Kidney tubule cell (primary cell): ENCODE measurements around the gene PXMP4.
A peak's percentile ranks its signal among the peaks of the same experiment; 100 is the strongest.

Source experiments
- DNase-seq: peaks from one replicate; pipeline ENCODE4 v3.0.0-alpha.2; 2018; ENCODE audit warnings: low spot score

PXMP4 gene

DNA sequence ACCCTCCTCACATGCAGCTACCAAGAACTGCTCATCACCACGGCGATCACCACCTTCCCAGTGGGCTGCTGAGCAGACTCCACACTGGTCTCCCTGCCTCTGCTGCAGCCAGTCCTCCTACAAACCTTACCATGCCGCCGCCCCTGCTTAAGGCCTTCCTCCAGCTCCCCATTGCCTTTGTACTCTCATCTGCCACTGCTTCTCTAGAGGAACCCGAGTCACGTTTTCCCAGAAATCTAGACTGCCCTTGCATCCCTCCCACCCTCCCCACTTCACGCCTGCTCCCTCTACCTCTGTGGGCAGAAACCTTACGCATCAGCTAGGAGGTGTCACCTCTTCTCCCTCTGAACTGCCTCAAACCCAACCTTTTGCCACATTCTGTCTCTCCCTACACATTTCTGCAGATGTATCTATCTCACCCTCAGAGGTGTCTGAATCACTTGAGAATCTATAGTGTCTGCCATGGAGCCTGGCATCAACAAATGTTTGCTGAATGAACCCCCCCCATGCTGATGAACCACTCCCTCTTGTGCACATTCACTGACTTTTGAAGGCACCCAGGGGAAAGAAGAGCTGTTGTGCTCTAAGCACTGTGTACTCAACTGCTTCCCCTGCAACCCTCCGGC is 38.3 kb downstream of the PXMP4 start:
- no peak for DNase-seq

DNA sequence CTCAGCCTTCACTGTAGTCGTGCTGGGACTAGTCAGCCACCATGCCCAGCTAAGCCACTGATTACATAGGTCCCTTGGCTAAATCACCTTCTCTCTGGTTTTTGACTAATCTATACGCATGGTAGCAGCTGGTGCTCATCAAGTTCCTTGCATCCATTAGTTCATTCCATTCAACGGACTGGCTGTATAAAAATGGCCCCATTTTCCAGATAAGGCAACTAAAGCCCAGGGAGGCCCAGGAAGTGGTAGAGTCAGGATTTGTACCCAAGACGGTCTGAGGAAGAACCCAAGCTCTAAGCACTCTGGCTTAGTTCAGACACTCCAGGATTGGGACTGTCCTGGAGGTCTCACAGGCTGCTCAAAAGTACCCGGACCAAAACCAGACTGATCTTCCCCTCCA is 38.8 kb downstream of the PXMP4 start:
- DNase-seq = no peak

DNA sequence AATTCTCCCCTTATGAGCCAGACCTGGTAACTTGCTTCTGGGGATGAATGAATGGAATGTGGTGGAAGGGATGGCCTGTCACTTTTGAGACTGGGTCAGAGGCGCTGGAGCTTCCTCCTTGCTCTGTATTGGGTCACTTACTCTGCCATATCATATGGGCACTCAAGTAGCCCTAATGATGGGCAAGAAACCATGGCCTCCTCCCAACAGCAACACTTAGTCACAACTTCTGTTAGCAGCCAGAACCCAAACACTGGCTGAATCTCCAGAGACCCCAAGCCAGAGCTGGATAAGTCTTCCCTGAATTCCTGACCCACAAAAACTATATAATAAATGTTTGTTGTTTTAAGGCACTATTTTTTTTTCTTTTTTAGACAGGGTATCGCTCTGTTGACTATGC is 39.4 kb downstream of the PXMP4 start:
- DNase-seq = no peak

DNA sequence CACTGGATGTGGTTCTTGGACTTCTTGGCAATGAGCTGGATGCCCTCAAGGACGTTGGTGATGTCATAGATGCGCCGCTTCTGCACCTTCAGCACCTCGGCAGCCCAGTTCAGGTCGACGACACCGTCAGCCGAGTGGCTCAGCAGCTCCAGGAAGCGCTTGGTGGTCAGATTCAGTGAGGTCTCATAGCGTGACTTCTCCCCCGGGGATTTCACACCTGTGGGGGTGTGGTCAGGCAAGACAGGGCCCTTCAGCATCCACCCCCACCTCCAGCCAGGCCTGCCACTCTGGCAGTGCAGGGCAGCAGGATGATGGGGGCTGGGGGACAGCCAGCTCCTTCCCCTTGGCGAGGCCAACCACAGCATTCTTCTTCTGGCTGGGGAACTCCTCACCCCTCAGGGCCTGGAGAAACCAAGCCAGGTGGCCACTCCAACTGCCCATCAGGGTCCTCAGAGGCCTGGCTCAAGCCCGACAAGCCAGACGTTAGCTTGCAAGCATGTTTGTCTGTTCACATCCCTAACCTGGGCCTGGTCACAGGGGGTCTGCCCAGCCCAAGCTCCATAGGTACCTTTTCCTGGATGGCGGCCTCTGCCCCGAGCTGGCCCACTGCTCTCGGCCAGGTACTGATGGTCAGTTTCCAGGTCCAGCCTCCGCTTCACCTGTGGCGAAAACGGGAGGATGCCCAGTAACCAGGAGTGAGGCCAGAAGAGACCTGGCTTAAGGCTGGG is 40.2 kb downstream of the PXMP4 start:
- DNase-seq = no peak

DNA sequence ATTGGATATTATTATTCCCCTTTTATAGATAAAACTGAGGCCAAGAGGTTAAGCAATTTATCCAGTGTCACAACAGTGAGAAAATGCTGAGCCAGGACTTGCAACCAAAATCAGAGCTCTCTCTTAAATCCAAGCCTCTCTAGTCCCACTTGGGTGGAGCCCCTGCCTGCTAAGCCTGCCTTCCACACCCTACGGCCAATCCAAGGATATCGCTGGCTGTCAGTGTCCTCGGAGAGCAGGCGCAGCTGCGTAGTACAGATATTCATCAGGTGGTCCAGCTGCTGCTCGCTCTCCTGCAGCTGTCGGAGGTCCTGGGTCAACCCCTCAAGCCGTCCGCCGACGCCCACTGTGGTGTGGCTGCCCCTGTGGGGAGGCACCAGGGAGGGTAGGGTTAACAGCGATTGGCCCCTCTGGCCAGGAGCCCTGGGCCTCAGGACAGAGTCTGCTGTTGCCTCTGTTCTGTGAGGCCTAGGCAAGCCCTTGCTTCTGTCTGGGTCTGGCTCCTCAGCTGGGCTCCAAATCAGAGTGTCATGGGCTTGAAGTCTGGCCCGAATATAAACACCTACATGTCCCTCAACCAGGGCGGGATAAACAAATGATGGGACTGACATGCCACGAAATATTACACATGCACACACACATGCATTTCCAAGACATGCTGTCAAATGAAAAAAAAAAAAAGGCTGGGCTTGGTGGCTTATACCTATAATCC is 42.0 kb downstream of the PXMP4 start:
- no peak for DNase-seq

DNA sequence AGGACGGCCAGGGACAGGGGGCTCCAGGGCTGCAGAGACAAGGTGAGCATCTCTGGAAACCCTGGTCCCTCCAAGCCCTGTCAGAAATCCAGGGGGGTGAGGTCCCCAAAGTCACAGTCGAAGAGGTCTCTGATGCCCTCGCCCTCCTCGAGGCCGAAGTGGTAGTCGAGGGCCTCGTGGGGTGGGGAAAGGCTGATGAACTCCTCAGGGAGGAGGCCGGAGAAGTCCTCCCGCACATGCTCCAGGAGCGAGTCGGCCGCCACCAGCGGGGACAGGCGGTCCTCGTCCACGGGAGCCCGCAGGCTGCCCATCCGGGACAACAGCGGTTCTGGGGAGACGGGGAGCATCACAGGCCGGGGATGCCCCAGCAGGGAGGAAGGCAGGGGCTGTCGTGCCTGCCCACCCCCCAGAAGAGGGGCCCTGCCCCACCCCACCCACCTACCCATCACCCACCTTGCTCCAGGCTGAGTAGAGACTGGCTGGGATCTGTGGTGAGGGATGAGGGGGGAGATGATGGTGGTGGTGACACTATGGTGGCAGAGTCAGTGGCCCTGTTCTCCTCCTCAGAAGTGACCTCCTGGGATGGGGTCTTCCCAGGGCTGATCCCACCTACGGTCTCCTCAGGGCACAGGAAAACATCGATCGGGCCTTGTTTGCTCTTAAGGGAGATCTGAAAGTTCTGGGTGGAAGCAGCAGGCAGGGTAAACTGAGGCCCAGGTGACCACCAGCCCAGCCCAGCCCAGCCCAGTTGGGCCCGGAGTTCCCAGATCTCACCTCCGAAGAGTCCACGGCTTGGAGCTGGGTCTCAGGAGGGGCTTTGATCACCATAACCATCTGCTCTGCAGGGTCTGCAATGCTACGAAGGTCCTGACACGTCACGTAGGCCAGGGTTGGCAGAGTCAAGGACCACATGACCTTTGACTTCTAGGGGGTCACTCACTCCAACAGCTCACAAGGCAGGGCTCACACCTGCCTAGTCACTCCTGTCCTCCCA is 43.2 kb downstream of the PXMP4 start:
- no peak for DNase-seq

DNA sequence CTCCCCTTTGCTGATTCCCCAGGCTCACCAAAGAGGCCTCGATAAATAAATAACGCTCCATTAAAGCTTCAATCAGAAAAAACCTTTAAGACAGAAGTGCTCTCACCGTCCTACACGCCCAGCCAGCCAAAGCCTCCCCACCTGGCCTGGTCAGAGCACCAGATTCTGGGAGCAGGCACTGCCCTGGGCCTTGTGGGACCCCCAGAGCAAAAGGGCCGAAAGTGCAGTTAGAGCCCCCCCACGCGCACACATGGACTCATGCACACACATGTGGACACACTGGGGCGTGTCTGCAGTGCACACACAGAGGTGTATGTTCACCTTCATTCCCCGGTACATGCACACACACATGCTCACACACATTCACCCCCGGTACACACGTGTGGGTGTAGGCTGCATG is 44.0 kb downstream of the PXMP4 start:
- DNase-seq = no peak

DNA sequence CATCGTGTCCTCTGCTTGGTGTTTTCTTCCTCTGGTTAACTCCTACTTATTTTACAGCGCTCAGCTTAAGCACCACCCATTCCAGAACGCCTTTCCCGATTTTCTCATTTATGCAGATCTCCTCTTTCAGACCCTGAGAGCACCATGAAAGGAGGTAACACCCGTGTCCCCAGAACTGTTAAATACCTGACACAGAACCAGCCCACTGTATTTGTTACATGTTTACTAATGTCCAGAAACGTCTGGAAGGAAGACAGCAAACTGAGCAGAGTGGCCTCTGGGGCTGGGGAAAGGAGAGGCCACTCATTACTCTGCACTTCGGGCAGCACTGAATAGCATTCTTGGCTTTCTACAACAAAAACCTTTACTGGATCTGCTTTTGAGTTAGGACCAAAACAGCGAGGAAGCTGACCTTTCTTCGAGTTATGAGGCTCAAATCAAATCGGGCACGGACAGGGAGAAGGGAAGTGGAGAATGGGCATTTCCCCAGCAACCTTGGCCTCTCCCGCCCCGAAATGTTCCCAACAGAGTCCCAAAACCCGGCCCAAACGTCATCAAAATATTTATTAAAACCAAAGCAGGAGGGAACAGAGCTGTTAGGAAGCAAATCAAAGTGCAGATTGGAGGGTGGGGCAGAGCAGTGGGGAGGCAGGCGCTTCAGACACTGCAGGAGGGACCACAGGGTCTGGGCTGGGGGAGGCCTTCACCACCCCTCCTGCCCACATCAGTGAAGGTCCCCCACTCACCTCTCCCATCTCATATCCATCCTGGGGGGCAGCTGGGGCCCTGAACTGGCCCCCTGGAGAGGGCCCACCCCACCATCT is 44.8 kb downstream of the PXMP4 start:
- no peak for DNase-seq

DNA sequence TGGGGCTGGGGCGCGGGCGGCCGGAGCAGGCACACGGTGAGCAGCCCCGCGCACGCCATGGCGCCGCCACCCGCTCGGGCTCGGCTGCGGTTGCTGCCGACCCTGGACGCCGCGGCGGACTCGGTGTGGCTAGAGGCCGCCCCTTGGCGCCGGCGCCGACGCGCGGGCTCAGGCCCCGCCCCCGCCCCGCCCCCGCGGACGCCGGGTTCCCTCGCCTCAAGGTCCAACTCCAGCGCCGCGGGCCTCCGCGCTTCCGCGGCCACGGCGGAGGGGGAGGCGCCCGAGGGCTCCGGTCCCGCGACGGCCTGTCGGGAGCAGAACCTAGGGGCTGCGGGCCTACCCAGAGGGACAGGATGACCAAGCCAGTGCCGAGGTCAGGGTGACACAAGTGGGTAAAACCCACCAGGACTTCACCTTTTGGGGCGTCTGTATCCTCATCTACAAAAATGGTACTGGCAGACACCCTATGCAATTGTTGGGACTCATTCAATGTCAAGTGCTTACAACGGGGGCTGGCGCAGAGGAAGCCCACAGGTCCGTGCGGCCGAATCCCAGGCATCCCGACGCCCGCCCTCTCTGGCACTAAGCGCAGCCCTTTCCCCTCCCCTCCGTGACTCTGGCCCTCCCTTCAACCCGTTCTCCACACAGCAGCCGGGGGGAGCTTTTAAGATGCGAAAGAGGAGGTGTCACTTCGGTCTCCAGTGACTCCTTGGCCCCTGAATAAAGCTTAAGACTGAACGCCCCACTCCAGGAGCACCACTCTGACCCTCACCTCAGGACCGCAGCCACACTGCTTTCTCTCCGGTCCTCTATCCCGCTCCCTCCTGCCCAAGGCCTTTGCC is 45.6 kb downstream of the PXMP4 start, which contains the start of gene NECAB3:
TSS of gene NECAB3 (minus strand) at position 135 of the 842 bp plus-strand sequence. CDS start at position 59, 76 bp downstream.
- DNase-seq = peak; percentile 78

DNA sequence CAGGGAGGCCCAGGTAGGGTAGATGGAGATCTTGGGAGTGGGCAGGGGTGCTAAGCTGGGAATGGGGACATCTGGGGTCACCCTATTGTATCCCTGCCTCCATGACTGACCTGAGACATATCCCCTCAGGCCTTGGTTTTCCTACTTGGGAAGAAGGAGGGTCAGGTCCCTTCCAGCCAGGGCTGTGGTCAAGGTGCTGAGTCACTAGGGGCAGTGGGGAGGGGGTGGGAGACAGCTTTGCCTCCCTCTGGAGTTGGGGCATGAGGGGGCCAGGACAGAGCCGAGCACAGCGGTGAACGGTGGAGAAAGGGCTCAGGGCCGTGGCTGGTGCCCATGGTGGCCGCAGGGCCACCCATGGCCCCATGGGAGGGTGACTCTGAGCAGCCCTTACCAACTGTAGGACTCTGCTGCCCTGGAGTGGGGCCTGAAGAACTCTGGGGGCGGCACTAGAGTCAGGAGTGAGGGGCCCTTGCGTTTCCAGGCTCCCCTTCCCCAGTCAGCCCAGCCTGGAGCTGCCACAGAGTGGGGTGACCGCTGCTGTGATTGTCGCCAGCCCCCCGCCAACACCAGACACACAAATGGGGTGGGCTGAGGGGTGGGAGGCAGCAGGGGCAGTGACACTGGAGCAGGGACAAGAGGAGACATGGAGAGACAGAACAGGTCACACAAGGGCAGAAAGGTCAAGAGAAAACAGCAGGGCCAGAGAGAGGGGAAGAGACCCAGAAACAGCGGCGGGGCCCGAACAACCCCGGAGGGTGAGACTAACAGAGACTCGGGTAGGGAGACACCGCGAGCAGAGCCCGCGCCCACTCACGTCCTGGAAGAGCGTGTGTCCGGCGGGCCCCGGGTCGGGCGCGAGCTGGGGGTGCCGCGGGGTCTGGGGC is 46.5 kb downstream of the PXMP4 start:
- peak; percentile 30 for DNase-seq

DNA sequence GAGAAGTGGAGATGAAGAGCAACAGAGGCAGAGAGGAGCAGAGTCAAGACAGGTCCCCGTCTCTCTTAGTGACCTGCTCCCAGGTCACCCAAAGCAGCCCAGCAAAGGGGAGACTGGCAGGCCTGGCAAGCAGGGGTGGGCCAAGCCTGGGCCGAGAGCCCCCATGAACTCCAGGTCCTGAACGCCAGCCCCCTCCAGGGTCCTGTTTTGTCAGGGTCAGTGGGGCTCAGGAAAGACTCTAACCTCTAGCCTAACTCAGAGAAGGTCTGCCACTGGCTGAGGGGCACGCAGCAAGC is 47.0 kb downstream of the PXMP4 start:
- DNase-seq = no peak

DNA sequence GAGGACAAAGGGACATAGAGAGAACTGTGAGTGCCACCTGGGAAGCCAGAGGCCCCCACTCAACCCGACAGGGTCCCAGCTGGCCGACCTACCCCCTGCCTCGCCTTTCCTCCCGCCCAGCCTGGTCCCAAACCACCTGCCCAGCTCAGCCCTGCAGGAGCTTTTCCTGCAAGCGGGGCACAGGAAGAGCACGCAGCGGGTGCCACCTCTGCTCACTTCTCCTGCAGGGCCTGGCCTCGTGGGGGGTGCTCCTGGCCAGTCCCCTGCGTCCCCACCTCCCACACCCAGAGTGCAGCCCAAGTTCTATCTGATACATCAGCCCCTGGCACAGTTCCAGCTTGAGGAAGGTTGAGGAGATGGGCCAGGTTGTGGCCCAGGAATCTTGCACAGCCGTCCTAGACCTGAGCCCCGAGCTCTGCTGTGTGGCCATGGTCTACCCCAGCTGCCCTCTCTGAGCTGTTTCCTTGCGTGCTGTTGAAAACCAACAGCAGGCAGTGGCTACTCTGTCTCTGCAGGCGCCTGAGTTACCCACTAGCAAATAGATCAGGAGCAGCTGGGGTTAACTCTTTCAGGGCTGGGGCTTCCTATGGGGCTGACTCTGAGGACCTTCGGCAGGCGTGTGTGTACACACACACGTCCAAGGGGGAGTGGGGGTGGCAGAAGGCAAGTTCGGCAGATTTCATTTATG is 47.5 kb downstream of the PXMP4 start:
- DNase-seq = no peak

DNA sequence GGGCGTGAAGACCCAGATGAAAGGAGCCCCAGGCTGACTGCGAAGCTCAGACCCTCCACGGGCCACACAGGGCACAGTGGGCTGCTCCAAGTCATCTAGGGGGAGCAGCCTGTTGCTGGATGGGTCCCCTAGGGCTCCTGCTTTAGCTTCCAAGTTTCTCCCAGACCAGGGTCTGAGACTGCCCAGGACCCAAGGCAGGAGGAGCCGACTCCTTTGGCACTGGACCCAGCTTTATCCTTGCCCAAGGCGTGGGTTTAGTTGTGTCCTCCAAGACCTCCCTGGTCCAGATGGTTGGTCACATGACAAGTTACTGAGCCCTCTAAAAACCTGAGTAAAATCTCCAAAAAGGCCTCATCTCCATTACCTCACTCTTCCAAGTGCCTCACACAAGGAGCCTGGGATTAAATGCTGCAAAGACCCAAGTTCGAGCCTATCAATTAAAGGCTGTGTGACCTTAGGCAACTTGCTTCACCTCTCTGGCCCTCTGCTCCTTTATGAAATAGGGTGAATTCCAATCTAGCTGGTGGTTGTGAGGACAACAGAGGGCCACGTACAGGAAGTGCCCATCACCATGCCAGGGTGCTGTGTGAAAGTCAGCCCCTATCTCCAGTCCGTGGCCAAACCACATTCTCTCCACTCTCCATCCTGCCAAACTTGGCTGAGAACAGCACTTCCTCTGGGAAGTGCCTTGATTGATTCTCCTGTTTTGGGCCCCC is 48.4 kb downstream of the PXMP4 start:
- DNase-seq = no peak

DNA sequence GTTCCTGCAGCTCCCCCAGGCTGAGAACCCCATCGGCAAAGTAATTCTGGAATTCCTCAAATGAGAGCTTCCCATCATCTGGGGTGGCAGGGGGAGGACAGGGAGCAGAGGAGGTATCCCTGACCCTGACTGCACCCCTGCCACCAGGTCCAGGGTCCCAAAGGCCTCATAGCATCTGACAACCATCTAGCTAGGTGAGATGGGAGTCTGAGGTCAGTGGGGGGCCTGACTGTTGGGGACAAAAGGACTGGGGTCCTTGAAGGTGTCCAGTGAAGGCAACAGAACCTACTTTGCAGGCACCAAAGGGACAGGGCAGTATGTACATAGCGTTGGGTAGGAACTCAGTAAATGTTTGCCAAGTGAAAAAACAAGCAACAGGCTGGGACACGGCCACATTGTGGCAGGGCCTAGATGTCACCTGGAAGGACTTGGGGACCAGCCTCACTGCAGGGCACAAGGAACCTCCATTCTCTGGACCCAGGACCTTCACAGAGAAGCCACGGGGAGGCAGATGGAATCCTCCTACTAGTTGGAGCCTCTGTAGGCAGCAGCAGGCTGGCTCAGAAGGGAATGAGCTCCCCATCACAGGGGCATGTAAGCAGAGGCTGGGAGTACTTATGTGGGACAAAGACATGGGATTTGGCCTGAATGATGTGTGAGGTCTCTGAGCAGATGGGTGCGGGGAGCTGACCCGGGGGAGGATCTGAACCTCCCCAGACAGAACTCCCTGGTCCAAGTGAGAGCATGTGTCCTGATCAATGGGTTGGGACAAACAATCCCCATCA is 49.2 kb downstream of the PXMP4 start:
- no peak for DNase-seq

DNA sequence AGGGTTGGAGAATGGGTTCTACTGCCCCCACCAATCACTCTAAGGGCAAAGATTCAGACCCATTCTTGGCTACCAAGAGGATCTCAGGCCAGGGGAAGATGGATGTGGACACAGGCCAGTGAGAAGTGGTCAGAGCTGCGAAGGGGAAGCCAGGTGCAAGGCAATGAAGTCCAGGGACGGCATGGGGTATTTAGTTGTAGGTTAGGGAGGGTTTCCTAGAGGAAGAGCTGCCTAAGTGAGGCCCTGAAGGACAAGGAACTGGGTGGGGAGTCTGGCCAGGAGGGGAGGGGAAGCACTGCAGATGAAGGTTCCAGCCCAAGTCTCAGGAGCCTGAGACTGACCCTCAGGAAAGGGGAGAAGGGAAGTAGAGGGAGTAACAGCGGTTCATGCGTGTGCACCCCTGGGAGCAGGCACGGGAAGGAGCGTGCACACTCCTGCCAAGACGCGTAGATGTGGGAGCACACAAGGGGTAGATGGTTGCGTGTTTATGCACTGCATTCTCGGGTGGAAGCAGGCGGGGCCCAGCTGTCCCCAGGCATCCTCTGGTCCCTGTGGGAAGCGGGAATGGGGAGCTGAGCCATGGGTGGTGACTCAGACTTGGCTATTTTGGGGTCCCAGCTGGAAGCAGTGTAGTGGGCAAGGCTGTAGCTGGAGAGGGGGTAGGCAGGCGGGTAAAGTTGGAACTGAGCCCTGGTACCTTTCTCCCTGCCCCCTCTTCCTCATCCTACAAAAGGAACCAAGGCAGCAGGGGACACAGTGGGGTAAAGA is 50.1 kb downstream of the PXMP4 start:
- no peak for DNase-seq

DNA sequence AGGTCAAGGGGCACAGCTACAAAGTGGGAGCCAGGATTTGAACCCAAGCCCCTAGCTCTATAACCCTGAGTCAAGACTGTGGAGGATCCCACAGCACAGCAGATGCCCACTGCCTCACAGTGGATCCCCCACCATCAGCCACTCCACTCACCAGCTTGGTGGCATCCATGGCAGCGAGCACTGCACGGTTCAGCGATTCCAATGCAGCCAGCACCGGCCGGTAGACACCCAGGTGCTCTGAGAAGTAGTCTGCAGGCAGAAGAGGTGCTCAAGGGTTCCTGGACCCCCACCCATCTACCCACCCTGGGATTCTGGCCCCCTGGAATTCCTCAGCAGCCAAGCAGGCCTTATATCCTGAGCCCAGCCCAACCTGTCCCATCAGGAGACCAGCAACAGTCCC is 50.9 kb downstream of the PXMP4 start:
- no peak for DNase-seq
